Testis (tissue), 2 donors: ENCODE measurements around the gene FIBCD1.

Source experiments
- CTCF ChIP-seq, 3 experiments: fragments of 450-650 bp in 2 of 3; fragments of 200-600 bp in 1 of 3; sonication (generic) in 1 of 3; IDR thresholded peaks; one replicate each; pipeline ENCODE4 v1.5.1; 2016 to 2019; ENCODE audit warnings: antibody characterized with exemption in 3 of 3, mild to moderate bottlenecking in 2 of 3, moderate library complexity in 1 of 3
- POLR2A ChIP-seq: fragments of 450-650 bp; IDR thresholded peaks from one replicate; pipeline ENCODE4 v1.6.1; 2017; ENCODE audit warnings: antibody characterized with exemption, mild to moderate bottlenecking, moderate library complexity

DNA sequence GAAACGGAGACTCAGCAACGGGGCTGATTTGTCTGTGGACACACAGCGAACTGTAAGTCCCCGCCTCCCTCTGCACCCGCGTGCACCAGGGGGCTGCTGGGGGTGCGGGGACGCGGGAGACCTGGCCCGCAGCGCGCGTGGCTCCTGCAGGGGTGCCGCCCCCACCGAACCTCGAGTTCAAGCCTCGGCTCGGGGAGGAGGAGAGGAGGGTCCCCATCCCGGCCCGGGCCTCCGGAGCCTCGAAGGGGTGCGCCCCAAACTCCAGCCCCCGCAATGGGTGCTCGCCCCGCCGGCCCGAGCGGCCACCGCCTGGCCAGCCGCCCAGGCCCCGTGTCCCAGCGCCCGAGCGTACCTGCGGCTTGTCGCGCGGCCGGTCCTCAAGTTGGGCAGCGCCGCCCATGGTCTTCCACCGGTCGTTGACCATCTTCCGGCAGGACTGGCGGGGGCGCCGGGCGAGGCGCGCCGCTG lies 829 bp downstream of the FIBCD1 start:
- TF ChIP-seq CTCF (IDR thresholded peaks at IDR 0.05), result no peak
- TF ChIP-seq POLR2A, result no peak
